ENCODE data around the gene KCNQ2.

KCNQ2 gene

DNA sequence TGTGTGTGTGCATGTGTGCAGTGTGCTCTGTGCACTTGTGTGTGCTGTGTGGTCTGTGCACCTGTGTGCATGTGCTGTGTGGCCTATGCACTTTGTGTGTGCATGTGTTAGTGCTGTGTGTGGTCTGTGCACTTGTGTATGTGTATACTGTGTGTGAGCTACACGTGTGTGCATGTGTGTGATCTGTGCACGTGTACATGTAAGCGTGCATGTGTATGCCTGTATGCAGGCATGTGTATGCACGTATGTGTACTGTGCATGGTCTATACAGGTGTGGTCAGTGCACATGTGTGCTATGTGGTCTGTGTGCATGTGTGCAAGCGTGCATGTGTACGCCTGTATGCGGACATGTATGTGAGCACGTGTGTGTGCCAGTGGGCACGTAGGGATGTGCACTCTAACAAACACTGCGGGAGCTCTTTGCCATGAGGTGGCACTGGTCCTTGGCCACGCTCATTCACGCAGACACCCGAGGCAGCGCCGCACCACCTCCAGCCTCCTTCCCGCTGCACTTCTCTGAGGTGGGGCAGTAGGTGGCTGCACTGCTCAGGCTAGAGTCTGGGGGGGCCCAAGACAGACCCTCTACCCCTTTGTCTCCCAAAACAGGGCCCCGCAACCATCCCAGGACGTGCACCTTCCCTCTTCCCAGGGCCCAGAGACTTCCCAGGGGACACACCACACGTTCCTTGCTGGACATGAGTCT is 68.9 kb downstream of the KCNQ2 start:
- DNase-seq (ENCODE audit: low read depth in 2 of 2): no peak

GRCh38 chr20:63402860-63403220 is 69.6 kb downstream of the KCNQ2 start:
- DNase-seq (ENCODE audit: low read depth in 2 of 2): no peak

- no peak for DNase-seq (ENCODE audit: low read depth in 2 of 2)
Measured at GRCh38 chr20:63402181-63402859, 70.1 kb downstream of the KCNQ2 start.

DNA sequence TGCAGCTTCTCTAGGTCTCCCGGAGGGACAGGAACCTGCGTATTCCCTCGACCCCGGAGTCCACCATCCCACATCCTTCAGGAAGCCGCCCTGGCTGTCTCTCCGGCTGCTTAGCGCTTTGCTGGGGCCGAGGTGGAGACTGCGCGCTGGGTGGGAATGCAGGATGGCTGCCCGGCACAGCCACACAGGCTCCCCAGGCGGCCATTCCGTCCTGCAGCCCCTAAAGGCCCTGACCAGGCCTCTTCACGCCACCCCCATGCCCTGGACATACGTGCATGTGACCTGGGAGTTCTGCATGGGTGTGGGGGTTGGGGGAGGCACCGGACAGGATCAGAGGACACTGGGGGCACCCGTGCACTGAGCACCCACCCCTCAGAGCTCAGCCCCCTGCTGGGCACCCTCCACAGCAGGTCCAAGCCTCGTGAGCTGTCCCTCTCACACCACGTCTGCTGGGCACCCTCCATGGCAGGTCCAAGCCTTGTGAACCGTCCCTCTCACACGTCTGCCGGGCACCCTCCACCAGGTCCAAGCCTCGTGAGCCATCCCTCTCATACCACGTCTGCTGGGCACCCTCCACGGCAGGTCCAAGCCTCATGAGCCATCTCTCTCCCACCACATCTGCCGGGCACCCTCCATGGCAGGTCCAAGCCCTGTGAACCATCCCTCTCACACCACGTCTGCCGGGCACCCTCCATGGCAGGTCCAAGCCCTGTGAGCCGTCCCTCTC is 70.9 kb downstream of the KCNQ2 start:
- DNase-seq (ENCODE audit: low read depth in 2 of 2): no peak

GRCh38 chr20:63400486-63401210 is 71.8 kb downstream of the KCNQ2 start:
- no peak for DNase-seq (ENCODE audit: low read depth in 2 of 2)

GRCh38 chr20:63399596-63400375 is 72.7 kb downstream of the KCNQ2 start:
- DNase-seq (ENCODE audit: low read depth in 2 of 2): no peak

DNA sequence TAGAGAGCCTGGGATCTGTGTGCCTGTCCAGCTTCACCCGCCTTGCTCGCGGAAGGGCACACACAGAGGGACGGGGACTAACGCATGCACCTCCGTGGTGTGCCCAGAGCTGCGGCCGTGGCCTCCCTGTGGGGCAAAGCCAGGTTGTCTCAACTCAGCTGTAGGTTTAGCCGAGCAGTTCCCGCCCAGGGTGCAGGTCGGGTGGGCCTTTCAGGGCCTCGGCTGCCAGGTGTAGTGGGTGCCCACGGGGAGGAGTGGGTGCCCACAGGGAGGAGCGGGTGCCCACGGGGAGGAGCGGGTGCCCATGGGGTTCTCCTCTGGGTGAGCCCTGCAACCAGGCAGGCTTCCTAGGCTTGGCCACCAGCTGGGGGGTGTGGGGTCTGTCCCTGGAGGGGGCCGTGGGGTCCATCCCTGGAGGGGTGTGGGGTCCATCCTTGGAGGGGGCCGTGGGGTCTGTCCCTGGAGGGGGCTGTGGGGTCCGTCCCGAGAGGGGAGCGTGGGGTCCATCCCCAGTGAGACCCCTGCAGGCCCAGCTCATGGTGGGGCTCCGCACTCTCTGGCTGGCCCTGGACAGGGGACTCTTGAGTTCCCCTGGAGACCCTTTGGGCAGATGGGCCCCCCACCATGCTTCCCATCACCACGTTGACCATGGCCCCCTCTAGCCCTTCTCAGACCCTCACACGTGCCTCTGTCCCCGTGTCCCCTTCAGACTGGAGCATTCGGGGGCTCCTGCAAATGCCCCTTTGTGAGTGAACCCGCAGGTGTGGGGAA is 73.5 kb downstream of the KCNQ2 start:
- DNase-seq (ENCODE audit: low read depth in 2 of 2): no peak

DNA sequence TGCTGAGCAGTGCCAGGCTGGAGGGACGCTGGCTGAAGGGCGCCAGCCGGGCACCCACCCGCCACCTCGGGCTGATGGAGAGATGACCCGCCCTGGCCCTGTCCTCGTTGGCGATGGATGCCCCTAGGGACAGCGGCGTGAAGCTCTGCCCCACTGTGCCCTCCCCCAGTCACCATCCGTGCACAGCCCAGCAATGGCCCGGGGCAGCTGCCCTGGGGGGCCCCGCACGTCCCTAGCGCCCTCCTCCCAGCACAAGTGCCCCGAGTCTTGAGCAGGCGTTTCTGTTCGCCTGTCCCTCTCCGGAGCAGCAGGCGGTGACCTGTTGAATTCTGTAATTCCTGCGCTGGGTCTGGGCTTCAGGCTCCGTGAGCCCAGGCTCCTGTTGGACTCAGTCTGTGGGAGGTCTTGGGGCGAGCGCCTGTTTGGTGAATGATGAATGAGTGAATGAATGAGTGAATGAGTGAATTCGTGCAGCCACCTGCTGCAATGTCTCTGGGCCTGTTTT is 74.5 kb downstream of the KCNQ2 start:
- DNase-seq (ENCODE audit: low read depth in 2 of 2): no peak

GRCh38 chr20:63397155-63397843 is 75.2 kb downstream of the KCNQ2 start:
- DNase-seq (ENCODE audit: low read depth in 2 of 2): no peak

DNA sequence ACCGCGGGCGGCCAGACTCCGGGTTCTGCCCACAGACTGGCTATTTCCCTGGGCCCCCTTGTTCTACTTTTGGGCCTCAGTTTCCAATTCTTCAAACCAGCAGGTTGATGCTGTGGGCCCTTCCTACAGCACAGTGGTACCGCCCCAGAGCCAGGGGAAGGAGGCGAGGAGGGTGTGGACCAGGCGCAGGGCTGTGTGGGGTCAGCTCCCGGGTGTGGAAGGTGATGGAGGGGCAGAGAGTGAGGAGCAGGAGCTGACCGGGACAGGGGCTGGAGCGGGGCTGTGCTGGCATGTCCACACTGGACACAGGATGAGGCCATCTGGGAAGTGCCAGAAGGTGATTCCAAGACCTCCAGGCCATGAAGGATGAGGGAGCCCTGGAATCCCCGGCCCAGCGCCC is 76.2 kb downstream of the KCNQ2 start:
- DNase-seq (ENCODE audit: low read depth in 2 of 2): no peak

- DNase-seq (ENCODE audit: low read depth in 2 of 2): no peak
Measured at GRCh38 chr20:63395723-63396122, 76.7 kb downstream of the KCNQ2 start.

DNA sequence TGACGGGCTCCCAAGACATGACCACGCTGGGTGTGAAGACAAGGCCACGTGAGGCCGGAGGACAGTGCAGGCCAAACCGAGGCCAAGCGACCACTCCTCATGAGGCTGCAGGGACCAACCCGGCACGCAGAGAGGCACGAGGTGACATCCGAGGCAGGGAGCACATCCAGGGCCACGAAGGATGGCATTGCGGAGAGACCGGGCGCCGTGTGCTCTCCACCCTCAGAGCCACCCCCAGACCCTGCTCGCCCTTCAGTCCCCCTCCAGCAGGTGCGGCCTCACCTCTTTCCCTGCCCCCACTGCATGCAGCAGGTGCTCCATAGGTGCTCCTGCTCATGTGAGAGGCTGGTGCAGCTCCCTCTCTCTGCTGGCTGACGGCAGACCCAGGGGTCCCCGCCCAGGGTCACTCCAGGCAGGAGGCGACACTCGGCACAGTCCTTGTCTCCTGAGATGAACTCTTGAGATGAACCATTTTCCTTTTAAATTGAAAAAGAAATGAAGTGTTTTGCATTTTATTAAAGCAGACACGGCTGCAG is 77.5 kb downstream of the KCNQ2 start:
- DNase-seq (ENCODE audit: low read depth in 2 of 2): no peak

DNA sequence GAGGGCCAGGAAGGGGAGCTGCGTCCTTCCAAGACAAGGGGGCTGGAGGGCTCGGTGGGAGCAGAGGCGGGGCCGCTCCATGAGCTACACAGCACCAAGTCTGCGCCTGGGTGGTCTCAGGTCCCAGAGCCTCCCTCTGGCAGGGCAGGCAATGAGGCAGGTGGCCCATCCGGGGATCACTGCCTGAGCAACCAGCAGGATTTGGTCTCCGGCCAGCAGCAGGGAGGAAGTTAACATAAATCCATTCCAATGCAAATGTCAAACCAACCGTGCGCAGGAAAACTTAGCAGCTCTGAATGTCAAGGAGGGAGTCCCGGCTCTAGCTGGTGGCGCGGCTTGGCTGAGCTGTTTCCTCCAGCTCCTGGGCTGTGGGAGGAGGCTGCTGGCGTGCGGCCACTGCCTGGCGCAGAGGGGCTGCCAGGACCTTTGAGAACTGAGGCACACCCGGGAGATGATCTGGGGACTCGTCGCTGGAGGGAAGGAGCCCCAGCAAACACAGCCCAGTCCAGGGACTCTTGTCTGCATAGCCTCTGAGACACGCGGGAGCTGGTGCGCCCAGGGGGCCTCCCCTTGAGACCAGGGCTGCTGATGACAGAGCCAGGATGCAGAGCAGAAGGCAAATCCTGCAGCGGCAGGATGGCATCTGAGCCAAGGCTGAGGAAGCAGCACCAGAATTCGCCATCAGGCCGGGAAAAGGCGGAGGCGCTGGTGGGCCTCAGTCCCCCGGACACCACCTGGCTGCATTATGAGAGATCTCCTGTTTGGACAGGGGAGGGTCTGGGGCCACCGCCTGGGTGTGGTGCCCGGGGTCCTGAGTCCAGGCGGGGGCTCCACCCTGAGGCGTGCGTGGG is 78.2 kb downstream of the KCNQ2 start:
- no peak for DNase-seq (ENCODE audit: low read depth in 2 of 2)

DNA sequence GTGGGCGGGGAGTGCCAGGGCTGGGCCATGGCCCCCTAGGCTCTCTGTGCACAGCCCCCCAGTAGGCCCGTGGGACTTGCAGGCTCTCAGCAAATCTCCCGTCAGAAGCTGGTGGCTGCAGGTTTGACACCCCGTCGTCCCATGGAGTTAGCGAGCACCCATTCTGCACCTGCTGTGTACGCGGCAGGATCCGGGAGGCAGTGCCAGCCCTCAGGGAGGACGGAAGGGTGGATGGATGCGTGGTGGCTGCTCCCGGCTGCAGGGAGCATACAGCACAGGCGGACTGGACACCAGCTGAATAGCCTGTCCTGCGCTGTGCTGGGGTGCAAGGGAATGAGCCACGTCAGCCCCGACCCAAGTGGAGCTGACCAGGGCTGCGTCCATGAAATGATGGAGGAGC is 78.9 kb downstream of the KCNQ2 start:
- DNase-seq (ENCODE audit: low read depth in 2 of 2): no peak

- no peak for DNase-seq (ENCODE audit: low read depth in 2 of 2)
Measured at GRCh38 chr20:63392465-63393365, 79.7 kb downstream of the KCNQ2 start.

DNA sequence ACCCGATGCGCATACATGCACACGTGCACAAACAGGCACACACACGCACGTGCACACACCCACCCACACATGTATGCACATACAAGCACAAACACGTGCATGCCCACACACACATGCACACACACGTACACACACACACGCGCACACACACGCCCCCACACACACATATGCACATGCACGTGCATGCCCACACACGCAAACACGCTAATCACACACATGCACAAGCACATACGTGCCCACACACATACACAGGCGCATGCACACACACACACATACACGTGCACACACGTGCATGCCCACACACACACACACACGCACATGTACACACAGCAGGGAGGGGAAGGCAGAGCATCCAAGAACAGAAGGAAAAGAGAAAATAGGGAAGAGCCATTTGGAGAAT is 84.5 kb downstream of the KCNQ2 start:
- DNase-seq (ENCODE audit: low read depth in 2 of 2): no peak

DNA sequence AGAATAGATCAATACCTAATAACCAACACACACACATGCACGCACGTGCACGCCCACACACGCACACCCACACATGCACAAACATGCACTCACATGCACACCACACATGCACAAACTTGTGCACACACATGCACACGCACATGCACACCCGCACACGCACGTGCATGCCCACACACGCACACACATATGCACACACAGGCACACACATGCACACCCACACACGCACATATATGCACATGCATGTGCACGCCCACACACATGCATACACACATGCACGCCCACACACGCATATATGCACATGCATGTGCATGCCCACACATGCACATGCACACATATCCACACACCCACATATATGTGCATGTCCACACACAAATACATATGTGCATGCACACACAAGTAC is 85.1 kb downstream of the KCNQ2 start:
- no peak for DNase-seq (ENCODE audit: low read depth in 2 of 2)

DNA sequence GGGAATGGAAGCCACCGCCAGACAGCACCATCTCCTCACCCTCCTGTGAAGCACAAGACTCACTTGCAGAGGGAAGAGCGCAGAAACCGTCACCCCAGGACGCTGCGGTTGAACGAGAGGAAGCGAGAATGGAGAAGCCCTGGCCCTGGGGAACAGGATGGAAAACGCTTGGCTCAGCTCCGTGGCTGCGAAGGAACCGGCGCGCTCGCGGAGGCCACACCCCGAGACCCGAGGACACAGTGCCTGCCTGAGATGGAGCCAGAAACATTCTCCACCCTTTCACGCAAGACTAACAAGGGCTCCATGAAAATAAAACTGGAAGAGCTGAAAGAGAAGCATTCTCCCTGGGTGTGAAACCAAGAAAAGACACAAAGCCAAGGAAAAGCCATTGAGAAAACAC is 86.0 kb downstream of the KCNQ2 start:
- DNase-seq (ENCODE audit: low read depth in 2 of 2): no peak
